Prostate gland (tissue), 2 donors: ENCODE data around the gene TP53I11.

Source experiments
- CTCF ChIP-seq, 4 experiments: fragments of 200-600 bp in 2 of 4; fragments of 450-650 bp in 2 of 4; sonication (generic) in 2 of 4; IDR thresholded peaks; 1 replicate in 3 of 4; 2 replicates in 1 of 4; pipeline ENCODE4 v1.5.1; 2016 to 2019; ENCODE audit warnings: antibody characterized with exemption in 4 of 4, mild to moderate bottlenecking in 2 of 4, moderate library complexity in 2 of 4
- POLR2A ChIP-seq: fragments of 450-650 bp; IDR thresholded peaks from one replicate; pipeline ENCODE4 v1.6.1; 2016; ENCODE audit warnings: antibody characterized with exemption, mild to moderate bottlenecking

GRCh38 chr11:44931466-44931865 is 19.2 kb downstream of the TP53I11 start:
- TF ChIP-seq CTCF (IDR thresholded peaks at IDR 0.05) (no peak), POLR2A (no peak)
